GM23338 (cell line): ENCODE measurements around the gene MAP4. TPM values are rescaled to one million over a fixed set of nuclear protein-coding genes. Genes with fewer than 3 reads are reported as not detected.

Experiments
- ATAC-seq: fragments of 200-7000 bp; cut with Tn5 transposase; 3 replicates; pipeline ENCODE4 v1.9.1; 2020
- DNase-seq: peaks from one replicate; pipeline ENCODE4 v3.0.0-alpha.2; 2015; ENCODE audit warnings: low spot score
- H2AFZ ChIP-seq: fragments of 200-600 bp; sonication (generic); 2 replicates; pipeline ENCODE4 v1.8.0; 2016; ENCODE audit warnings: antibody characterized with exemption, mild to moderate bottlenecking, moderate library complexity
- H3F3A ChIP-seq: fragments of 200-600 bp; sonication (generic); replicated peaks from 2 replicates; pipeline ENCODE4 v1.8.0; 2017; ENCODE audit warnings: antibody characterized with exemption, mixed run types, low read depth
- H3K27ac ChIP-seq: fragments of 200-600 bp; sonication (generic); 2 replicates; pipeline ENCODE4 v1.6.1; 2016; ENCODE audit warnings: low read depth
- H3K27me3 ChIP-seq: fragments of 200-600 bp; sonication (generic); 2 replicates; pipeline ENCODE4 v1.8.0; 2016; ENCODE audit warnings: mild to moderate bottlenecking, mixed run types, moderate library complexity; ENCODE audit not compliant: insufficient read depth
- H3K36me3 ChIP-seq: fragments of 200-600 bp; sonication (generic); 2 replicates; pipeline ENCODE4 v1.8.0; 2016; ENCODE audit warnings: mild to moderate bottlenecking; ENCODE audit not compliant: insufficient read depth
- H3K4me1 ChIP-seq: fragments of 200-600 bp; sonication (generic); 2 replicates; pipeline ENCODE4 v1.8.0; 2016; ENCODE audit warnings: mild to moderate bottlenecking, moderate library complexity; ENCODE audit not compliant: insufficient read depth
- H3K4me2 ChIP-seq: fragments of 200-600 bp; sonication (generic); 2 replicates; pipeline ENCODE4 v1.7.1; 2017; ENCODE audit warnings: mixed run types
- H3K4me3 ChIP-seq: fragments of 200-600 bp; sonication (generic); 2 replicates; pipeline ENCODE4 v1.6.1; 2016; ENCODE audit warnings: mixed run types
- H3K79me2 ChIP-seq: fragments of 200-600 bp; sonication (generic); replicated peaks from 2 replicates; pipeline ENCODE4 v1.8.0; 2017; ENCODE audit warnings: mild to moderate bottlenecking; ENCODE audit not compliant: insufficient read depth
- H3K9me2 ChIP-seq: fragments of 200-600 bp; sonication (generic); 2 replicates; pipeline ENCODE4 v1.8.0; 2017; ENCODE audit not compliant: insufficient read depth
- H4K20me1 ChIP-seq: fragments of 200-600 bp; sonication (generic); replicated peaks from 2 replicates; pipeline ENCODE4 v1.8.0; 2017; ENCODE audit warnings: mild to moderate bottlenecking; ENCODE audit not compliant: insufficient read depth
- H3K27ac Mint-ChIP-seq: 2 replicates; pipeline ENCODE4 v1.8.0; 2020; ENCODE audit warnings: inconsistent platforms, mild to moderate bottlenecking, moderate library complexity, mixed read lengths
- H3K27me3 Mint-ChIP-seq: 3 replicates; pipeline ENCODE4 v1.8.0; 2022; ENCODE audit warnings: low read depth, mild to moderate bottlenecking, moderate library complexity, mixed read lengths, inconsistent platforms; ENCODE audit not compliant: insufficient read depth, poor library complexity
- H3K36me3 Mint-ChIP-seq: 3 replicates; pipeline ENCODE4 v1.8.0; 2021; ENCODE audit warnings: low read depth, mild to moderate bottlenecking, inconsistent platforms, moderate library complexity, mixed read lengths
- H3K4me1 Mint-ChIP-seq: 3 replicates; pipeline ENCODE4 v1.8.0; 2020; ENCODE audit warnings: mild to moderate bottlenecking, inconsistent platforms, mixed read lengths
- H3K4me3 Mint-ChIP-seq: 3 replicates; pipeline ENCODE4 v1.8.0; 2021; ENCODE audit warnings: moderate library complexity, mild to moderate bottlenecking, inconsistent platforms, mixed read lengths
- H3K9me3 Mint-ChIP-seq: 3 replicates; pipeline ENCODE4 v1.8.0; 2020; ENCODE audit warnings: moderate library complexity, mild to moderate bottlenecking, inconsistent platforms, mixed read lengths
- CREB1 ChIP-seq: fragments of 250-450 bp; sonication (Bioruptor Pico); IDR thresholded peaks from 2 replicates; pipeline ENCODE4 v1.5.0; 2020; ENCODE audit warnings: low read depth, mild to moderate bottlenecking, moderate library complexity
- EZH2 ChIP-seq: fragments of 200-600 bp; sonication (generic); IDR thresholded peaks from one replicate; pipeline ENCODE4 v1.8.0; 2017; ENCODE audit warnings: antibody characterized with exemption, mild to moderate bottlenecking, low read depth; ENCODE audit not compliant: unreplicated experiment
- EZH2phosphoT487 ChIP-seq: fragments of 200-600 bp; sonication (generic); IDR thresholded peaks from one replicate; pipeline ENCODE4 v1.8.1; 2018; ENCODE audit warnings: antibody characterized with exemption; ENCODE audit not compliant: unreplicated experiment
- JUNB ChIP-seq: IDR thresholded peaks from one replicate; pipeline ENCODE4 v1.6.1; 2016; ENCODE audit warnings: antibody characterized with exemption; ENCODE audit not compliant: unreplicated experiment
- NANOG ChIP-seq: IDR thresholded peaks from 2 replicates; pipeline ENCODE4 v1.6.1; 2016; ENCODE audit warnings: antibody characterized with exemption, borderline replicate concordance
- POLR2AphosphoS5 ChIP-seq: IDR thresholded peaks from 2 replicates; pipeline ENCODE4 v1.6.1; 2016; ENCODE audit warnings: antibody characterized with exemption, low read depth
- STAT1 ChIP-seq: IDR thresholded peaks from one replicate; pipeline ENCODE4 v1.6.1; 2016; ENCODE audit warnings: antibody characterized with exemption; ENCODE audit not compliant: unreplicated experiment
- ZNF114 ChIP-seq: fragments of 250-450 bp; sonication (Bioruptor Pico); IDR thresholded peaks from 2 replicates; pipeline ENCODE4 v1.5.0; 2020; ENCODE audit warnings: mild to moderate bottlenecking, moderate library complexity
- ZNF331 ChIP-seq: fragments of 250-450 bp; sonication (Bioruptor Pico); IDR thresholded peaks from 2 replicates; pipeline ENCODE4 v1.5.0; 2020; ENCODE audit warnings: low read depth, mild to moderate bottlenecking, moderate library complexity
- ZNF462 ChIP-seq: fragments of 250-450 bp; sonication (Bioruptor Pico); IDR thresholded peaks from 2 replicates; pipeline ENCODE4 v1.5.0; 2020; ENCODE audit warnings: mild to moderate bottlenecking, moderate library complexity
- polyA plus RNA-seq: library from polyadenylated mRNA; unstranded; fragments of >200 nt; fragmentation: Nextera tagmentation; extraction: Ambion mirVana; gene quantifications from 2 replicates; pipeline ENCODE4 v1.2.1, GENCODE V29; 2016
- total RNA-seq: library from RNA; depleted of rRNA; stranded (reverse); fragments of >200 nt; shearing (Covaris generic); gene quantifications from 2 replicates; pipeline ENCODE4 v1.2.3, GENCODE V29; 2014
- TF ChIP-seq, protein P1 (sequence below), 2 experiments: fragments of 200-600 bp in 1 of 2; sonication (generic) in 1 of 2; conservative IDR thresholded peaks; 2 replicates each; pipeline versions ENCODE4 v1.5.1 to v1.6.1; 2016 to 2017; ENCODE audit warnings: antibody characterized with exemption in 2 of 2, low read depth in 2 of 2, mild to moderate bottlenecking in 2 of 2, moderate library complexity in 1 of 2
- TF ChIP-seq, protein P2 (sequence below): IDR thresholded peaks from 2 replicates; pipeline ENCODE4 v1.6.1; 2016; ENCODE audit warnings: antibody characterized with exemption
- TF ChIP-seq, protein P3 (sequence below): IDR thresholded peaks from one replicate; pipeline ENCODE4 v1.6.1; 2018; ENCODE audit warnings: antibody characterized with exemption; ENCODE audit not compliant: unreplicated experiment

MAP4 gene
- total and polyA plus RNA-seq, 2 experiments from 2014 or later: 103 to 113 TPM

DNA sequence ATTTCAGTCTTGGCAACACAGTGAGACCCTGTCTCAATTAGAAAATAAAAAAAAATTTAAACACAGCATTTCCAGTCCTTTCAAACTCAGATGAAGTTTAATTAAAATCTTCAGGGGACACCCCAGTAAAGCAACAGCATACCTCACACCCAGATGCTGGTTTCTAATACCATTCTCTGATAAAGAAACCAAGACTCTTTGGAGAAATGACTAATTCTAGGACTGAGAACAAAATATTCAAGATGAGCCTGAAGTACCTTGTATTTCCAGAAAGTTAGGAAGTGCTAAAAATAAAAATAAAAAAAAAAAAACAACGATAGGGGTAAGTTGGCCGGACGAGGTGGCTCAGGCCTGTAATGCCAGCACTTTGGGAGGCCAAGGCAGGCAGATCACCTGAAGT is 14.0 kb upstream of the MAP4 start:
- Histone ChIP-seq H4K20me1 (peaks cover 9% of the 10 kb centered on the region; the same call in 1 of the 2 replicates), H3K4me1 (peaks cover 7% of the 10 kb centered on the region), H3K36me3 (no peaks in the 10 kb centered on the region), H3K4me3 (no peak overlapping the region), H3K9me2 (no peaks in the 10 kb centered on the region), H3K27me3 (no peaks in the 10 kb centered on the region), H3F3A (no peaks in the 10 kb centered on the region), H3K4me2 (no peak overlapping the region), H3K27ac (no peak overlapping the region), H2AFZ (no peak overlapping the region), H3K79me2 (peaks cover 87% of the 10 kb centered on the region)
- no peak overlapping the region for H3K4me3 Mint-ChIP-seq
- TF ChIP-seq JUNB (no peak), ZNF462 (CRISPR knock-in tag) (no peak), EZH2 (no peak), ZNF114 (CRISPR knock-in tag) (no peak), CREB1 (CRISPR knock-in tag) (no peak), EZH2phosphoT487 (no peak), NANOG (no peak), POLR2AphosphoS5 (no peak), ZNF331 (CRISPR knock-in tag) (no peak), STAT1 (no peak)
- TF ChIP-seq, protein P1, sequence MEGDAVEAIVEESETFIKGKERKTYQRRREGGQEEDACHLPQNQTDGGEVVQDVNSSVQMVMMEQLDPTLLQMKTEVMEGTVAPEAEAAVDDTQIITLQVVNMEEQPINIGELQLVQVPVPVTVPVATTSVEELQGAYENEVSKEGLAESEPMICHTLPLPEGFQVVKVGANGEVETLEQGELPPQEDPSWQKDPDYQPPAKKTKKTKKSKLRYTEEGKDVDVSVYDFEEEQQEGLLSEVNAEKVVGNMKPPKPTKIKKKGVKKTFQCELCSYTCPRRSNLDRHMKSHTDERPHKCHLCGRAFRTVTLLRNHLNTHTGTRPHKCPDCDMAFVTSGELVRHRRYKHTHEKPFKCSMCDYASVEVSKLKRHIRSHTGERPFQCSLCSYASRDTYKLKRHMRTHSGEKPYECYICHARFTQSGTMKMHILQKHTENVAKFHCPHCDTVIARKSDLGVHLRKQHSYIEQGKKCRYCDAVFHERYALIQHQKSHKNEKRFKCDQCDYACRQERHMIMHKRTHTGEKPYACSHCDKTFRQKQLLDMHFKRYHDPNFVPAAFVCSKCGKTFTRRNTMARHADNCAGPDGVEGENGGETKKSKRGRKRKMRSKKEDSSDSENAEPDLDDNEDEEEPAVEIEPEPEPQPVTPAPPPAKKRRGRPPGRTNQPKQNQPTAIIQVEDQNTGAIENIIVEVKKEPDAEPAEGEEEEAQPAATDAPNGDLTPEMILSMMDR (conservative IDR thresholded peaks at IDR 0.05; ENCODE audit: low read depth in 2 of 2): no peak
- TF ChIP-seq, protein P2, sequence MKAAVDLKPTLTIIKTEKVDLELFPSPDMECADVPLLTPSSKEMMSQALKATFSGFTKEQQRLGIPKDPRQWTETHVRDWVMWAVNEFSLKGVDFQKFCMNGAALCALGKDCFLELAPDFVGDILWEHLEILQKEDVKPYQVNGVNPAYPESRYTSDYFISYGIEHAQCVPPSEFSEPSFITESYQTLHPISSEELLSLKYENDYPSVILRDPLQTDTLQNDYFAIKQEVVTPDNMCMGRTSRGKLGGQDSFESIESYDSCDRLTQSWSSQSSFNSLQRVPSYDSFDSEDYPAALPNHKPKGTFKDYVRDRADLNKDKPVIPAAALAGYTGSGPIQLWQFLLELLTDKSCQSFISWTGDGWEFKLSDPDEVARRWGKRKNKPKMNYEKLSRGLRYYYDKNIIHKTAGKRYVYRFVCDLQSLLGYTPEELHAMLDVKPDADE: no peak
- TF ChIP-seq, protein P3, sequence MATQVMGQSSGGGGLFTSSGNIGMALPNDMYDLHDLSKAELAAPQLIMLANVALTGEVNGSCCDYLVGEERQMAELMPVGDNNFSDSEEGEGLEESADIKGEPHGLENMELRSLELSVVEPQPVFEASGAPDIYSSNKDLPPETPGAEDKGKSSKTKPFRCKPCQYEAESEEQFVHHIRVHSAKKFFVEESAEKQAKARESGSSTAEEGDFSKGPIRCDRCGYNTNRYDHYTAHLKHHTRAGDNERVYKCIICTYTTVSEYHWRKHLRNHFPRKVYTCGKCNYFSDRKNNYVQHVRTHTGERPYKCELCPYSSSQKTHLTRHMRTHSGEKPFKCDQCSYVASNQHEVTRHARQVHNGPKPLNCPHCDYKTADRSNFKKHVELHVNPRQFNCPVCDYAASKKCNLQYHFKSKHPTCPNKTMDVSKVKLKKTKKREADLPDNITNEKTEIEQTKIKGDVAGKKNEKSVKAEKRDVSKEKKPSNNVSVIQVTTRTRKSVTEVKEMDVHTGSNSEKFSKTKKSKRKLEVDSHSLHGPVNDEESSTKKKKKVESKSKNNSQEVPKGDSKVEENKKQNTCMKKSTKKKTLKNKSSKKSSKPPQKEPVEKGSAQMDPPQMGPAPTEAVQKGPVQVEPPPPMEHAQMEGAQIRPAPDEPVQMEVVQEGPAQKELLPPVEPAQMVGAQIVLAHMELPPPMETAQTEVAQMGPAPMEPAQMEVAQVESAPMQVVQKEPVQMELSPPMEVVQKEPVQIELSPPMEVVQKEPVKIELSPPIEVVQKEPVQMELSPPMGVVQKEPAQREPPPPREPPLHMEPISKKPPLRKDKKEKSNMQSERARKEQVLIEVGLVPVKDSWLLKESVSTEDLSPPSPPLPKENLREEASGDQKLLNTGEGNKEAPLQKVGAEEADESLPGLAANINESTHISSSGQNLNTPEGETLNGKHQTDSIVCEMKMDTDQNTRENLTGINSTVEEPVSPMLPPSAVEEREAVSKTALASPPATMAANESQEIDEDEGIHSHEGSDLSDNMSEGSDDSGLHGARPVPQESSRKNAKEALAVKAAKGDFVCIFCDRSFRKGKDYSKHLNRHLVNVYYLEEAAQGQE: no peak
- DNase-seq (no peak), ATAC-seq (no peak)
- H3K27ac Mint-ChIP-seq: no peak overlapping the region
- H3K4me1 Mint-ChIP-seq: peaks cover 14% of the 10 kb centered on the region
- no peaks in the 10 kb centered on the region for H3K9me3 Mint-ChIP-seq
- H3K27me3 Mint-ChIP-seq: no peaks in the 10 kb centered on the region
- H3K36me3 Mint-ChIP-seq: 0 out of 3 replicates have a peak, but pooled peaks cover 3% of the 10 kb centered on the region
